Endothelial cell of umbilical vein (primary cell): Measurements from ENCODE around the gene UBE2L3. TPM values are rescaled to one million over a fixed set of nuclear protein-coding genes. Genes with fewer than 3 reads are reported as not detected.

ENCODE experiments used
- BruUV-seq: library from RNA; stranded (reverse); fragments of 400-500 nt; replicated peaks from 2 replicates; lab custom pipeline; 2021; lab: Mats Ljungman, UMichigan
- CTCF ChIA-PET: fragments of 300-600, 350-600 bp; sonication (Branson Sonifier 250); formaldehyde crosslinking; loops from one replicate; lab custom pipeline; 2021; ENCODE audit warnings: antibody characterized with exemption, inconsistent platforms; lab: Charles Lee
- POLR2A ChIA-PET: fragments of 300-600, 350-600 bp; sonication (Branson Sonifier 250); formaldehyde crosslinking; loops from one replicate; lab custom pipeline; 2021; ENCODE audit warnings: antibody characterized with exemption, inconsistent platforms; lab: Charles Lee
- DNase-seq: peaks from one replicate; pipeline ENCODE4 v3.0.0-alpha.2; 2011; ENCODE audit warnings: low read depth, low spot score
- FAIRE-seq: peaks from 2 replicates; lab custom pipeline; 2011; peaks lifted over from hg19 to GRCh38; lab: Jason Lieb, UNC
- H2AFZ ChIP-seq: 2 replicates; pipeline ENCODE4 v1.6.0; 2012; ENCODE audit warnings: low read depth, low read length, control low read depth, inconsistent platforms
- H3K27ac ChIP-seq: 2 replicates; pipeline ENCODE4 v1.5.1; 2011; ENCODE audit warnings: low read depth, mild to moderate bottlenecking, control low read depth, low read length, moderate library complexity; ENCODE audit not compliant: insufficient read depth
- H3K27me3 ChIP-seq, 2 experiments: 2 replicates each; pipeline versions ENCODE4 v1.6.0 to v1.6.1; 2011; ENCODE audit warnings: low read length in 2 of 2, mixed read lengths in 1 of 2; ENCODE audit not compliant: control insufficient read depth in 2 of 2, insufficient read depth in 2 of 2
- H3K36me3 ChIP-seq, 2 experiments: 2 replicates in 1 of 2; 3 replicates in 1 of 2; pipeline ENCODE4 v1.5.1; 2011; ENCODE audit warnings: low read length in 2 of 2, mild to moderate bottlenecking in 1 of 2, moderate library complexity in 1 of 2; ENCODE audit not compliant: control insufficient read depth in 2 of 2, insufficient read depth in 2 of 2; ENCODE audit errors: extremely low read depth in 1 of 2
- H3K4me1 ChIP-seq: 3 replicates; pipeline ENCODE4 v1.5.1; 2011; ENCODE audit warnings: mild to moderate bottlenecking, low read length; ENCODE audit not compliant: control insufficient read depth, insufficient read depth; ENCODE audit errors: extremely low read depth
- H3K4me2 ChIP-seq: 2 replicates; pipeline ENCODE4 v1.6.1; 2011; ENCODE audit warnings: low read length, control low read depth, mixed read lengths; ENCODE audit not compliant: insufficient read depth
- H3K4me3 ChIP-seq, 3 experiments: fragments of 200-600 bp in 1 of 3; sonication (generic), shearing (Covaris generic) in 1 of 3; replicated peaks in 1 of 3; 2 replicates each; pipeline ENCODE4 v1.5.1; 2011 to 2016; ENCODE audit warnings: control low read depth in 3 of 3, low read length in 3 of 3, mild to moderate bottlenecking in 2 of 3, inconsistent platforms in 1 of 3, low read depth in 1 of 3, moderate library complexity in 1 of 3; ENCODE audit not compliant: insufficient read depth in 1 of 3
- H3K79me2 ChIP-seq: 2 replicates; pipeline ENCODE4 v1.6.0; 2012; ENCODE audit warnings: low read length, inconsistent platforms; ENCODE audit not compliant: control insufficient read depth, insufficient read depth
- H3K9ac ChIP-seq: replicated peaks from 2 replicates; pipeline ENCODE3; 2011; ENCODE audit warnings: low read length, control low read depth; ENCODE audit not compliant: insufficient read depth; ENCODE audit errors: extremely low read depth
- H3K9me1 ChIP-seq: replicated peaks from 3 replicates; pipeline ENCODE4 v1.6.0; 2011; ENCODE audit warnings: mild to moderate bottlenecking, low read length; ENCODE audit not compliant: control insufficient read depth, insufficient read depth; ENCODE audit errors: extremely low read depth
- H3K9me3 ChIP-seq: replicated peaks from 2 replicates; pipeline ENCODE4 v1.5.1; 2012; ENCODE audit warnings: low read length, inconsistent platforms; ENCODE audit not compliant: control insufficient read depth, insufficient read depth
- H4K20me1 ChIP-seq: replicated peaks from 2 replicates; pipeline ENCODE3; 2011; ENCODE audit warnings: mild to moderate bottlenecking, low read length; ENCODE audit not compliant: control insufficient read depth, insufficient read depth; ENCODE audit errors: extremely low read depth
- EZH2 ChIP-seq: IDR thresholded peaks from 2 replicates; pipeline ENCODE4 v1.6.1; 2012; ENCODE audit warnings: borderline replicate concordance, low read depth, mild to moderate bottlenecking, moderate library complexity, low read length, inconsistent platforms; ENCODE audit not compliant: severe bottlenecking
- FOS ChIP-seq: IDR thresholded peaks from 2 replicates; pipeline ENCODE4 v1.6.1; 2011; ENCODE audit warnings: mild to moderate bottlenecking, low read length, moderate library complexity, borderline replicate concordance; ENCODE audit not compliant: insufficient read depth
- JUN ChIP-seq: IDR thresholded peaks from 2 replicates; pipeline ENCODE4 v1.6.1; 2011; ENCODE audit warnings: borderline replicate concordance, low read depth; ENCODE audit not compliant: insufficient read length, insufficient read depth
- MYC ChIP-seq: IDR thresholded peaks from one replicate; pipeline ENCODE4 v1.6.1; 2011; ENCODE audit warnings: mild to moderate bottlenecking, low read depth, low read length
- POLR2A ChIP-seq: IDR thresholded peaks from 2 replicates; pipeline ENCODE4 v1.6.1; 2012; ENCODE audit warnings: low read depth, mild to moderate bottlenecking, control low read depth, low read length
- POLR2AphosphoS5 ChIP-seq: IDR thresholded peaks from 2 replicates; pipeline ENCODE4 v1.6.1; 2012; ENCODE audit warnings: low read depth, mild to moderate bottlenecking, control low read depth, low read length, moderate library complexity; ENCODE audit not compliant: insufficient read depth
- dilution Hi-C: fragments of 300-500 bp; cut with MboI; formaldehyde crosslinking; loops from one replicate; pipeline ENCODE4 v1.15.0; 2019; ENCODE audit warnings: low sequenced_read_pairs; ENCODE audit not compliant: extremely low pct_ligation_motif_present
- intact Hi-C: fragments of 100-400 bp; cut with micrococcal nuclease; formaldehyde crosslinking; loops from one replicate; pipeline ENCODE4 v1.10.0; 2022
- polyA plus RNA-seq, 4 experiments: library from polyadenylated mRNA; depleted of rRNA in 3 of 4; stranded (reverse) in 3 of 4; unstranded in 1 of 4; fragments of >200 nt; gene quantifications; 2 replicates each; pipeline versions ENCODE4 v1.2.1 to v1.2.3, GENCODE V29; 2011 to 2012; ENCODE audit warnings: missing spikeins in 1 of 4
- total RNA-seq: library from RNA; stranded (reverse); gene quantifications from 2 replicates; pipeline ENCODE4 v1.2.3, GENCODE V29; 2021
- TF ChIP-seq, protein P1 (sequence below): IDR thresholded peaks from 2 replicates; pipeline ENCODE4 v1.6.1; 2011; ENCODE audit not compliant: insufficient read depth, insufficient read length
- TF ChIP-seq, protein P2 (sequence below), 2 donors: IDR thresholded peaks; 1 replicate in 1 of 2; 2 replicates in 1 of 2; pipeline ENCODE4 v1.5.1; 2011; ENCODE audit warnings: low read length in 2 of 2, mild to moderate bottlenecking in 2 of 2, moderate library complexity in 2 of 2, control low read depth in 1 of 2, inconsistent platforms in 1 of 2, low read depth in 1 of 2; ENCODE audit not compliant: insufficient read depth in 1 of 2; ENCODE audit errors: extremely low read depth in 1 of 2

UBE2L3 gene
- total and polyA plus RNA-seq, 2 donors (not counting 3 experiments of a cell fraction or from before 2014, with no cell fraction given), result 66.0 to 83.5 TPM

DNA sequence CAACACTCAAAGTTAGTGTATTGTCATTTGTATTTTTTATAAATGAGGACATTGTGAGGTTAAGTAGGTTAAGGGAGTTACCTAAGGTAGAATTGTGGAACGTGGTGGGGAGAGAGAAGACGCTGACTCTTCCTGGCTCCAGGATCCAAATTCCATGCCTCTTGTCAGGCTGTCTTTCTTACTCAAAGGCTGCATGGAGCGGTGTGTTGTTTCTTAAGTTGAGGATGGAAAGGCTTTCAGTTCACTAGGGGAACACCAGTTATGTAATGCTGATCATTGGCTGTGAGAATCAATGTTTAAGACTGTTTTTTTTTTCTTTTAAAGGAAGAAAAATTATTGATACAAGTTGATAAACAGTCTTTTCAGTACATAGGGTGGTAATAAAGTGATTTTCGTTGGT, 2.9 kb downstream of the UBE2L3 start:
- no peaks in the 10 kb centered on the region for H3K9me3 ChIP-seq
- POLR2A ChIA-PET, result no interaction called here
- no peak overlapping the region for H3K9ac ChIP-seq
- dilution Hi-C loops (no loop called here), intact Hi-C loops (no loop called here)
- no TSS peak for BruUV-seq
- CTCF ChIA-PET, result no interaction called here
- peaks cover 77% of the 10 kb centered on the region for H3K79me2 ChIP-seq
- peaks cover 17% of the 10 kb centered on the region for H4K20me1 ChIP-seq
- no peak overlapping the region for H3K27ac ChIP-seq
- no peaks in the 10 kb centered on the region for H3K9me1 ChIP-seq
- TF ChIP-seq POLR2A, result no peak
- no peak for TF ChIP-seq FOS
- TF ChIP-seq MYC, result no peak
- no peak overlapping the region for H2AFZ ChIP-seq
- H3K4me1 ChIP-seq, result peaks cover 22% of the 10 kb centered on the region
- peaks cover 0 to 1% of the 10 kb centered on the region in 2 experiments for H3K27me3 ChIP-seq
- H3K36me3 ChIP-seq, result peaks cover 0 to 3% of the 10 kb centered on the region in 2 experiments
- peak overlapping the region; percentile 92 for H3K4me2 ChIP-seq
- no peak for FAIRE-seq
- no peak overlapping the region for H3K4me3 ChIP-seq
- no peak for DNase-seq

DNA sequence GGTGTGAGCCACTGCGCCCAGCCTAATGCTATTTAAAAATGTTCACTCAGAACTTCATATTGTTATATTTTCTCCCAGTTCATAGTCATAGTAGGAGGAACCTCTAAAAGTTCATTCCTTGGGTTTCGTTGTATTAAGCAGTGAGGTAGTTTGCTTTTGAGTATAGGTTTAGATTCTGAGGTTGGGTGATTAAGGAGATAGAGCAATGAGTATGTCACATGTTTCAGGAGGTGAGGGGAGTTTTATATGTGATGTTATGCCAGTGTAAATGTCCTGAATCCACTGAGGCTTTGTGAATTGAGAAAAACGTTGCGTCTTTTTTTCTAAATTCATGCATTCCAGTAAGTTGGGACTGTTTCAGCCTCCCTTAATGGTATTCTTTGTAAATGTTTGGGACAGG, 4.2 kb downstream of the UBE2L3 start:
- no peak for FAIRE-seq
- H3K4me2 ChIP-seq, result no peak overlapping the region
- TF ChIP-seq, protein P1, sequence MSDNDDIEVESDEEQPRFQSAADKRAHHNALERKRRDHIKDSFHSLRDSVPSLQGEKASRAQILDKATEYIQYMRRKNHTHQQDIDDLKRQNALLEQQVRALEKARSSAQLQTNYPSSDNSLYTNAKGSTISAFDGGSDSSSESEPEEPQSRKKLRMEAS, result no peak
- TF ChIP-seq POLR2A, result no peak
- TF ChIP-seq, protein P2, sequence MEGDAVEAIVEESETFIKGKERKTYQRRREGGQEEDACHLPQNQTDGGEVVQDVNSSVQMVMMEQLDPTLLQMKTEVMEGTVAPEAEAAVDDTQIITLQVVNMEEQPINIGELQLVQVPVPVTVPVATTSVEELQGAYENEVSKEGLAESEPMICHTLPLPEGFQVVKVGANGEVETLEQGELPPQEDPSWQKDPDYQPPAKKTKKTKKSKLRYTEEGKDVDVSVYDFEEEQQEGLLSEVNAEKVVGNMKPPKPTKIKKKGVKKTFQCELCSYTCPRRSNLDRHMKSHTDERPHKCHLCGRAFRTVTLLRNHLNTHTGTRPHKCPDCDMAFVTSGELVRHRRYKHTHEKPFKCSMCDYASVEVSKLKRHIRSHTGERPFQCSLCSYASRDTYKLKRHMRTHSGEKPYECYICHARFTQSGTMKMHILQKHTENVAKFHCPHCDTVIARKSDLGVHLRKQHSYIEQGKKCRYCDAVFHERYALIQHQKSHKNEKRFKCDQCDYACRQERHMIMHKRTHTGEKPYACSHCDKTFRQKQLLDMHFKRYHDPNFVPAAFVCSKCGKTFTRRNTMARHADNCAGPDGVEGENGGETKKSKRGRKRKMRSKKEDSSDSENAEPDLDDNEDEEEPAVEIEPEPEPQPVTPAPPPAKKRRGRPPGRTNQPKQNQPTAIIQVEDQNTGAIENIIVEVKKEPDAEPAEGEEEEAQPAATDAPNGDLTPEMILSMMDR (IDR thresholded peaks at IDR 0.05; ENCODE audit: extremely low read depth in 1 of 2, insufficient read depth in 1 of 2, low read depth in 1 of 2, low read length in 2 of 2), result no peak
- TF ChIP-seq EZH2, result no peak
- no peak for TF ChIP-seq JUN
- TF ChIP-seq POLR2AphosphoS5, result no peak
- no peak for TF ChIP-seq MYC
- H3K4me3 ChIP-seq, result no peak overlapping the region
- peaks cover 17% of the 10 kb centered on the region for H4K20me1 ChIP-seq
- intact Hi-C loops, result no loop called here
- H3K79me2 ChIP-seq, result peaks cover 90% of the 10 kb centered on the region
- H3K9me1 ChIP-seq, result no peaks in the 10 kb centered on the region
- peaks cover 0 to 1% of the 10 kb centered on the region in 2 experiments for H3K27me3 ChIP-seq
- H3K9me3 ChIP-seq, result no peaks in the 10 kb centered on the region
- BruUV-seq, result no TSS peak
- ChIA-PET CTCF (interaction anchor here (0.8 to 0.9 kb wide), 2 partner anchors 35 to 58 kb away, joined by 3 to 4 read pairs; partner anchors contain the start of gene YDJC), POLR2A (interaction anchor here (0.7 kb wide), 1 partner anchor 396 kb away, joined by 5 read pairs; no protein-coding TSS in a partner anchor)
- no peak overlapping the region for H2AFZ ChIP-seq
- peaks cover 0 to 3% of the 10 kb centered on the region in 2 experiments for H3K36me3 ChIP-seq
- no peak overlapping the region for H3K27ac ChIP-seq
- no peak overlapping the region for H3K9ac ChIP-seq
- no peak for DNase-seq
- H3K4me1 ChIP-seq, result peaks cover 22% of the 10 kb centered on the region
- dilution Hi-C loops, result no loop called here
